Measurements from ENCODE around the gene PPP1R1C.

Gene PPP1R1C

DNA sequence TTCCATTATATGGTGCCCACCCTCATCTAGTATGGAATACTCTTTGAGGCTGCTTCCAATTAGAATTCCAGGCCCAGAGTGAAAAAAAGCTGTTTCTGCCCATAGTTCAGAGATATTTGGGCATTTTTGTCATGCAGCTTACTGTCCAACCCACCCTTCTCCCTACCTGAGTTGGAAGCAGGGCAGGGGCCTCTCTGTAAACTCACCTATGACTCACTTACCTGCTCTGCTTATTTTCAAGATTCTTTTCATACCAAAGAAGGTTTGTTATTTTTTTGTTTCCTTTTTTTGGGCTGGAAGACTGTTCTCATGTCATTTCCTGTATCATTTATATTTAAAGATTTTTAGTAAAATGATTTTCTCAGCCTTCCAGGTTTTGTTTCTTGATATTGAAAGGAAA lies 38.4 kb upstream of the PPP1R1C start:
- CTCF ChIA-PET, result no interaction called here
- TF ChIP-seq, protein P1, sequence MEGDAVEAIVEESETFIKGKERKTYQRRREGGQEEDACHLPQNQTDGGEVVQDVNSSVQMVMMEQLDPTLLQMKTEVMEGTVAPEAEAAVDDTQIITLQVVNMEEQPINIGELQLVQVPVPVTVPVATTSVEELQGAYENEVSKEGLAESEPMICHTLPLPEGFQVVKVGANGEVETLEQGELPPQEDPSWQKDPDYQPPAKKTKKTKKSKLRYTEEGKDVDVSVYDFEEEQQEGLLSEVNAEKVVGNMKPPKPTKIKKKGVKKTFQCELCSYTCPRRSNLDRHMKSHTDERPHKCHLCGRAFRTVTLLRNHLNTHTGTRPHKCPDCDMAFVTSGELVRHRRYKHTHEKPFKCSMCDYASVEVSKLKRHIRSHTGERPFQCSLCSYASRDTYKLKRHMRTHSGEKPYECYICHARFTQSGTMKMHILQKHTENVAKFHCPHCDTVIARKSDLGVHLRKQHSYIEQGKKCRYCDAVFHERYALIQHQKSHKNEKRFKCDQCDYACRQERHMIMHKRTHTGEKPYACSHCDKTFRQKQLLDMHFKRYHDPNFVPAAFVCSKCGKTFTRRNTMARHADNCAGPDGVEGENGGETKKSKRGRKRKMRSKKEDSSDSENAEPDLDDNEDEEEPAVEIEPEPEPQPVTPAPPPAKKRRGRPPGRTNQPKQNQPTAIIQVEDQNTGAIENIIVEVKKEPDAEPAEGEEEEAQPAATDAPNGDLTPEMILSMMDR (conservative IDR thresholded peaks at IDR 0.05; ENCODE audit: low read depth), result no peak

GRCh38 chr2:181948227-181948626 lies 37.4 kb upstream of the PPP1R1C start:
- H3K27ac ChIP-seq, result no peak overlapping the region
- no peak for DNase-seq (ENCODE audit: low spot score)
- TF ChIP-seq, protein P1 (conservative IDR thresholded peaks at IDR 0.05; ENCODE audit: low read depth), result no peak
- POLR2A ChIA-PET (ENCODE audit: low non-redundant PET), result no interaction called here
- CTCF ChIA-PET, result no interaction called here

More for the DNA sequence above, 38.4 kb upstream of the PPP1R1C start:
- no peak overlapping the region for H3K27ac ChIP-seq
- POLR2A ChIA-PET (ENCODE audit: low non-redundant PET), result no interaction called here
- DNase-seq (ENCODE audit: low spot score), result peak; percentile 64

GRCh38 chr2:181949047-181949446 lies 36.6 kb upstream of the PPP1R1C start:
- CTCF ChIA-PET, result interaction anchor here (0.7 kb wide), 1 partner anchor 292 kb away, joined by 3 read pairs; the partner anchor contains the start of gene CERKL
- H3K27ac ChIP-seq, result no peak overlapping the region
- POLR2A ChIA-PET (ENCODE audit: low non-redundant PET), result no interaction called here
- TF ChIP-seq, protein P1 (conservative IDR thresholded peaks at IDR 0.05; ENCODE audit: low read depth), result no peak
- DNase-seq (ENCODE audit: low spot score), result peak; percentile 50

DNA sequence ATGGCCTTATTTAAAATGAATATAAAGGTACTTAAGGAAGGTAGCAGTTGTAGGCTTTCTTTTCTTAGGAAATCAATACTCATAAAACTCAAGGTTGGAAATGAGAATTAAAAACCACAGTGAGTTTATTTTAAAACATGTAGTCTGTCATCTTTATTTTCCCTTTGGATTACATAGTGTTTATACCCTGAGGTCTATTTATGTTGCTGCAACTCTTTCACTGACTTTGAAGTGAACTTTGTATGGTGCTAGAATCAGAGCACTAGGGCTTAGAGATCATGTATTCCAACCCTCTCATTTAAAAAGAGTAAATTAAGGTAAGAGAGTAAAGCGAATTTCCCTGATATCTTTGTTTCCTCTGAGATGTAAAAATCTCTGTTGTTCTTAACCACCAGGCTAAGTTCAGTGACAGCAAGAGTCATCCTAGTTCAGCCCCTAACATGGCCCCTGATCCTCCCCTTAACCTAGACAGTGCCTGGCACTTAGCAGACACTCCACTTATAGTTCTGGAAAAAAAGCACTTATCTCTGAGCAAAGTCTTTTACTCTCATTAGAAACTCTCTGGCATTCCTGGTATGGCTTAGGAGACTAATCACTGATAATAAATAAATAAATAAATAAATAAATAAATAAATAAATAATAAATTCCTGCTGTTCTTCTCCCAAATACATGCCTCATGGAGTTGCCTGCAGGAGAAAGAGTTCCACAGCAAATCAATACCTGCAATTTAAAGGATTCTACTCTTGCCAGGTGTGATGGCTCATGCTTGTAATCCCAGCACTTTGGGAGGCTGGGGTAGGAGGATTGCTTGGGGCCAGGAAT lies 33.0 kb upstream of the PPP1R1C start:
- TF ChIP-seq, protein P1 (conservative IDR thresholded peaks at IDR 0.05; ENCODE audit: low read depth), result no peak
- ChIA-PET CTCF (no interaction called here), POLR2A (ENCODE audit: low non-redundant PET) (no interaction called here)
- H3K27ac ChIP-seq, result no peak overlapping the region
- no peak for DNase-seq (ENCODE audit: low spot score)

- DNase-seq (ENCODE audit: low spot score), result no peak
- H3K27ac ChIP-seq, result no peak overlapping the region
- POLR2A ChIA-PET (ENCODE audit: low non-redundant PET), result no interaction called here
- TF ChIP-seq, protein P1 (conservative IDR thresholded peaks at IDR 0.05; ENCODE audit: low read depth), result peak; percentile 19; the same call in 1 of the 2 replicates
- CTCF ChIA-PET, result interaction anchor here (0.8 kb wide), 1 partner anchor 218 kb away, joined by 5 read pairs; no protein-coding TSS in a partner anchor
Observed at GRCh38 chr2:181953881-181954537, 31.6 kb upstream of the PPP1R1C start.

GRCh38 chr2:181954538-181954883 lies 31.1 kb upstream of the PPP1R1C start:
- POLR2A ChIA-PET (ENCODE audit: low non-redundant PET), result no interaction called here
- no peak overlapping the region for H3K27ac ChIP-seq
- CTCF ChIA-PET, result interaction anchor here (0.8 kb wide), 1 partner anchor 219 kb away, joined by 5 read pairs; no protein-coding TSS in a partner anchor

More at GRCh38 chr2:181954538-181954883, 31.1 kb upstream of the PPP1R1C start:
- TF ChIP-seq, protein P1 (conservative IDR thresholded peaks at IDR 0.05; ENCODE audit: low read depth), result no peak
- DNase-seq (ENCODE audit: low spot score), result no peak
